Adrenal gland (tissue), 12 donors: ENCODE measurements around the gene MDGA2. TPM values are rescaled to one million over a fixed set of nuclear protein-coding genes. Genes with fewer than 3 reads are reported as not detected.

Source experiments
- DNase-seq, 7 donors: peaks; one replicate each; pipeline ENCODE4 v3.0.0-alpha.2; 2019 to 2020
- H3K27ac ChIP-seq, 5 donors: fragments of 200-600 bp; sonication (generic) in 4 of 5; 1 replicate in 3 of 5; 2 replicates in 2 of 5; pipeline versions ENCODE4 v1.5.1 to v1.8.0; 2016 to 2020; ENCODE audit warnings: mild to moderate bottlenecking in 1 of 5
- H3K27me3 ChIP-seq: fragments of 200-600 bp; 2 replicates; pipeline ENCODE4 v1.8.0; 2021
- H3K36me3 ChIP-seq, 2 donors: fragments of 200-600 bp; replicated peaks in 1 of 2; 1 replicate in 1 of 2; 2 replicates in 1 of 2; pipeline versions ENCODE4 v1.5.1 to v1.8.0; 2018 to 2022
- H3K4me1 ChIP-seq, 2 donors: fragments of 200-600 bp; replicated peaks in 1 of 2; 1 replicate in 1 of 2; 2 replicates in 1 of 2; pipeline versions ENCODE4 v1.5.1 to v1.8.0; 2018 to 2021
- H3K4me3 ChIP-seq, 4 donors: fragments of 200-600 bp; sonication (generic) in 3 of 4; one replicate each; pipeline ENCODE4 v1.5.1; 2016 to 2018
- H3K9me3 ChIP-seq, 3 donors: fragments of 200-600 bp; sonication (generic) in 1 of 3; replicated peaks in 1 of 3; 1 replicate in 2 of 3; 2 replicates in 1 of 3; pipeline versions ENCODE4 v1.5.1 to v1.8.0; 2016 to 2021
- CTCF ChIP-seq, 6 experiments: fragments of 450-650 bp in 4 of 6; fragments of 200-600 bp in 2 of 6; sonication (generic) in 1 of 6; IDR thresholded peaks; 1 replicate in 5 of 6; 2 replicates in 1 of 6; pipeline versions ENCODE4 v1.5.1 to v1.8.0; 2016 to 2021; ENCODE audit warnings: antibody characterized with exemption in 6 of 6, mild to moderate bottlenecking in 2 of 6, moderate library complexity in 1 of 6
- POLR2A ChIP-seq, 2 donors: fragments of 450-650 bp; IDR thresholded peaks; one replicate each; pipeline ENCODE4 v1.6.1; 2017; ENCODE audit warnings: antibody characterized with exemption in 2 of 2, mild to moderate bottlenecking in 2 of 2, moderate library complexity in 1 of 2
- WGBS, 4 donors: extraction: QIAGEN DNeasy Blood & Tissue Kit in 2 of 4; methylation state at CpG; one replicate each; pipeline versions ENCODE4 v1.1.5 to v1.1.7; 2013 to 2017; 5-methylcytosine and 5-hydroxymethylcytosine counted together
- intact Hi-C, 2 donors: fragments of 100-400 bp; cut with DNase I; formaldehyde crosslinking; loops; one replicate each; pipeline versions ENCODE4 v1.14.1 to v1.15.0; 2022 to 2023
- polyA plus RNA-seq, 3 donors: library from polyadenylated mRNA; stranded (reverse); fragments of 200-250 nt in 2 of 3; fragments of 350-450 nt in 1 of 3; fragmentation: Illumina TruSeq in 1 of 3; extraction: RNeasy Lipid Tissue Mini Kit (QIAGEN cat#74804) in 1 of 3; gene quantifications; one replicate each; pipeline ENCODE4 v1.2.3, GENCODE V29; 2013 to 2014
- total RNA-seq, 9 donors: library from RNA; depleted of rRNA in 4 of 9; stranded (reverse); fragments of >200 nt in 4 of 9; fragments of 120-200 nt in 1 of 9; fragmentation: NEBNext Ultra II Directional in 1 of 9; extraction: Animal tissue kit (Norgen Biotek cat#: 25700) in 1 of 9; gene quantifications; one replicate each; pipeline versions ENCODE4 v1.1.0 to v1.2.4, GENCODE V29; 2013 to 2023
- donor health status: healthy with polysubstance abuse.
- donor health status: Bipolar disorder and iron deficiency.
- donor health status: DM: yes; HTN: yes; CAD: no.
- donor health status: DM: no; HTN: no; CAD: no.
- donor health status: DM: no; HTN: no; CAD: no.
- donor health status: DM: yes; HTN: yes; CAD: no.

MDGA2 gene
- total and polyA plus RNA-seq, 12 donors = 0.08 to 3.5 (median 0.34) TPM; not detected in 5

GRCh38 chr14:47366006-47366405, 309.4 kb downstream of the MDGA2 start:
- Histone ChIP-seq H3K4me1 (no peaks in the 10 kb centered on the region), H3K27ac (no peak overlapping the region), H3K9me3 (peaks cover 0 to 6% (median 0%) of the 10 kb centered on the region in 3 donors), H3K36me3 (peaks cover 0 to under 1% of the 10 kb centered on the region in 2 donors), H3K4me3 (no peak overlapping the region), H3K27me3 (no peaks in the 10 kb centered on the region)
- 72 to 78% (median 74%) methylated on average over 2 of the region's 2 CpGs for WGBS, 4 donors
- intact Hi-C loops = no loop called here
- no peak for DNase-seq
- no peak for TF ChIP-seq CTCF (IDR thresholded peaks at IDR 0.05)
- TF ChIP-seq POLR2A (IDR thresholded peaks at IDR 0.05) = no peak

- Histone ChIP-seq H3K27me3 (no peaks in the 10 kb centered on the region), H3K4me3 (no peak overlapping the region), H3K9me3 (peaks cover 0 to 6% (median 0%) of the 10 kb centered on the region in 3 donors), H3K27ac (no peak overlapping the region), H3K4me1 (no peaks in the 10 kb centered on the region), H3K36me3 (no peaks in the 10 kb centered on the region)
- TF ChIP-seq POLR2A (IDR thresholded peaks at IDR 0.05) (no peak), CTCF (IDR thresholded peaks at IDR 0.05) (no peak)
- WGBS, 4 donors = 86 to 88% (median 87%) methylated on average over 6 of the region's 6 CpGs
- DNase-seq = no peak
- intact Hi-C loops = no loop called here
These were observed 310.2 kb downstream of the MDGA2 start for GRCh38 chr14:47365233-47365632.

- Histone ChIP-seq H3K4me1 (no peaks in the 10 kb centered on the region), H3K36me3 (no peaks in the 10 kb centered on the region), H3K9me3 (no peaks in the 10 kb centered on the region), H3K27ac (no peak overlapping the region), H3K4me3 (no peak overlapping the region), H3K27me3 (no peaks in the 10 kb centered on the region)
- intact Hi-C loops = no loop called here
- TF ChIP-seq CTCF (IDR thresholded peaks at IDR 0.05) = no peak
- TF ChIP-seq POLR2A (IDR thresholded peaks at IDR 0.05) = no peak
- 55 to 76% (median 70%) methylated on average over 4 of the region's 4 CpGs for WGBS, 4 donors
- no peak for DNase-seq
These were observed 322.2 kb downstream of the MDGA2 start for GRCh38 chr14:47353186-47353585.

GRCh38 chr14:47346849-47347248, 328.6 kb downstream of the MDGA2 start:
- Histone ChIP-seq H3K36me3 (no peaks in the 10 kb centered on the region), H3K27ac (no peak overlapping the region), H3K4me1 (no peaks in the 10 kb centered on the region), H3K27me3 (no peaks in the 10 kb centered on the region), H3K9me3 (no peaks in the 10 kb centered on the region), H3K4me3 (no peak overlapping the region)
- DNase-seq = no peak
- WGBS, 4 donors = 60 to 66% (median 65%) methylated on average over 5 of the region's 5 CpGs
- TF ChIP-seq CTCF (IDR thresholded peaks at IDR 0.05) (no peak), POLR2A (IDR thresholded peaks at IDR 0.05) (no peak)
- intact Hi-C loops = no loop called here
